ENCODE data around the gene SLC25A20. TPM values are rescaled to one million over a fixed set of nuclear protein-coding genes. Genes with fewer than 3 reads are reported as not detected.

SLC25A20 gene
- total and polyA plus RNA-seq, 8 donors = 12.2 to 24.7 (median 13.7) TPM

DNA sequence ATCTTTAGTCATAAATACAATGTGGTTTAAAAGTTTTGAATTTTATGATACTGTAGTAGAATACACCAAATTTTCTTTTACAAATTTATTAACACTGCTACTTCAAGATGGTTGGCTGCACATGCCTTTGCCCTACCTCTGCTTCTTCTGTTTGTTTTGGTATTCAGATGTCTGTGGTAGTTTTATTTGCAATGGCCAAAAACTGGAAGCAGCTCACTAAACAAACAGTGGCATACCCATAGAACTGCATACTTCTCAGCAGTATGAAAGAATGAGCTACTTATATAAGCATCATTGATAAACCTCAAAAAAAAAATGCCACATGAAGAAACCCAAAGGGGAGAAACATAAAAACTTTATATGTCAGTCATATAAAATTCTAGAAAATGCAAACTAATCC, 39.5 kb upstream of the SLC25A20 start:
- no peaks in the 10 kb centered on the region for H3K27me3 ChIP-seq
- H3K36me3 ChIP-seq = peaks cover 0 to 35% of the 10 kb centered on the region in 2 donors
- intact Hi-C loops (cut with DNase I) = no loop called here
- ATAC-seq (no peak), DNase-seq (no peak)
- H3K4me3 ChIP-seq = no peak overlapping the region
- no peak overlapping the region for H3K27ac ChIP-seq
- TF ChIP-seq, protein P1, sequence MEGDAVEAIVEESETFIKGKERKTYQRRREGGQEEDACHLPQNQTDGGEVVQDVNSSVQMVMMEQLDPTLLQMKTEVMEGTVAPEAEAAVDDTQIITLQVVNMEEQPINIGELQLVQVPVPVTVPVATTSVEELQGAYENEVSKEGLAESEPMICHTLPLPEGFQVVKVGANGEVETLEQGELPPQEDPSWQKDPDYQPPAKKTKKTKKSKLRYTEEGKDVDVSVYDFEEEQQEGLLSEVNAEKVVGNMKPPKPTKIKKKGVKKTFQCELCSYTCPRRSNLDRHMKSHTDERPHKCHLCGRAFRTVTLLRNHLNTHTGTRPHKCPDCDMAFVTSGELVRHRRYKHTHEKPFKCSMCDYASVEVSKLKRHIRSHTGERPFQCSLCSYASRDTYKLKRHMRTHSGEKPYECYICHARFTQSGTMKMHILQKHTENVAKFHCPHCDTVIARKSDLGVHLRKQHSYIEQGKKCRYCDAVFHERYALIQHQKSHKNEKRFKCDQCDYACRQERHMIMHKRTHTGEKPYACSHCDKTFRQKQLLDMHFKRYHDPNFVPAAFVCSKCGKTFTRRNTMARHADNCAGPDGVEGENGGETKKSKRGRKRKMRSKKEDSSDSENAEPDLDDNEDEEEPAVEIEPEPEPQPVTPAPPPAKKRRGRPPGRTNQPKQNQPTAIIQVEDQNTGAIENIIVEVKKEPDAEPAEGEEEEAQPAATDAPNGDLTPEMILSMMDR (IDR thresholded peaks at IDR 0.05) = no peak
- peaks cover 0 to 9% of the 10 kb centered on the region in 2 donors for H3K4me1 ChIP-seq
- H3K9me3 ChIP-seq = no peaks in the 10 kb centered on the region

- no peak overlapping the region for H3K4me3 ChIP-seq
- H3K27ac ChIP-seq = no peak overlapping the region
- TF ChIP-seq, protein P1 (IDR thresholded peaks at IDR 0.05) = no peak
- no peaks in the 10 kb centered on the region for H3K9me3 ChIP-seq
- no peaks in the 10 kb centered on the region for H3K27me3 ChIP-seq
- H3K4me1 ChIP-seq = peaks cover 0 to 23% of the 10 kb centered on the region in 2 donors
- DNase-seq (no peak), ATAC-seq (no peak)
- intact Hi-C loops (cut with DNase I) = no loop called here
- peaks cover 0 to 51% of the 10 kb centered on the region in 2 donors for H3K36me3 ChIP-seq
Observed at GRCh38 chr3:48935530-48935929, 36.8 kb upstream of the SLC25A20 start.

- DNase-seq (no peak), ATAC-seq (no peak)
- peaks cover 0 to 61% of the 10 kb centered on the region in 2 donors for H3K36me3 ChIP-seq
- intact Hi-C loops (cut with DNase I) = no loop called here
- no peak overlapping the region for H3K27ac ChIP-seq
- no peaks in the 10 kb centered on the region for H3K27me3 ChIP-seq
- H3K9me3 ChIP-seq = no peaks in the 10 kb centered on the region
- peaks cover 4 to 33% of the 10 kb centered on the region in 2 donors for H3K4me1 ChIP-seq
- no peak overlapping the region for H3K4me3 ChIP-seq
- TF ChIP-seq, protein P1 (IDR thresholded peaks at IDR 0.05) = no peak
Observed at GRCh38 chr3:48934333-48934991, 35.8 kb upstream of the SLC25A20 start.

- Histone ChIP-seq H3K4me1 (peaks cover 4 to 53% of the 10 kb centered on the region in 2 donors), H3K36me3 (peaks cover 0 to 69% of the 10 kb centered on the region in 2 donors), H3K27ac (no peak overlapping the region), H3K9me3 (no peaks in the 10 kb centered on the region), H3K27me3 (no peaks in the 10 kb centered on the region), H3K4me3 (no peak overlapping the region)
- DNase-seq (no peak), ATAC-seq (no peak)
- TF ChIP-seq, protein P1 (IDR thresholded peaks at IDR 0.05) = no peak
- intact Hi-C loops (cut with DNase I) = no loop called here
Observed at GRCh38 chr3:48931944-48932580, 33.4 kb upstream of the SLC25A20 start.

DNA sequence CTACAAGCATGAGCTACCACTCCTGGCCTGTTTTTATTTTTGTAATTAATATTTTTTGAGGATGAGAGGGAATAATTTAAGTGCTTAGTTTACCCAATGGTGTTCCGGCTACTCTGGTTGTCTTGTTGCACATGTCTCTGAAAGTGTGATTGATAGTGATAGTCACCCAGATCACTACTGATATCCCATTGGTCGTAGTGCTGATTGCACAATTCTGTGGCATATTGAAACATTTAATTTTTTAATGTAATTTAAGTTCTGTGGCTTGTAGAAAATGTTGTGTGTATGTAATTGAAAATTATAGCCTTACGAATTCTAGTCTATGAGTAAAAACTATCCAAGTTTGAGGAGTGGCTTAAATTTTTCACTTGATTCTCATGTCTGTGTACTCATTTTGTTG, 31.9 kb upstream of the SLC25A20 start:
- Histone ChIP-seq H3K27me3 (no peaks in the 10 kb centered on the region), H3K4me1 (peaks cover 4 to 66% of the 10 kb centered on the region in 2 donors), H3K9me3 (no peaks in the 10 kb centered on the region), H3K36me3 (peaks cover 0 to 72% of the 10 kb centered on the region in 2 donors), H3K4me3 (no peak overlapping the region), H3K27ac (no peak overlapping the region)
- ATAC-seq = no peak
- intact Hi-C loops (cut with DNase I) = no loop called here
- no peak for DNase-seq
- TF ChIP-seq, protein P1 (IDR thresholded peaks at IDR 0.05) = no peak
